MM.1S (cell line): ENCODE measurements around the gene TAAR9.

ENCODE experiments used
- DNase-seq: peaks from one replicate; pipeline ENCODE4 v3.0.0-alpha.2; 2015
- H2AFZ ChIP-seq: fragments of 300-600 bp; sonication (generic); 2 replicates; pipeline ENCODE4 v1.6.0; 2016; ENCODE audit warnings: antibody characterized with exemption, low read length
- H3F3A ChIP-seq: fragments of 300-600 bp; sonication (generic); 2 replicates; pipeline ENCODE4 v1.6.1; 2016; ENCODE audit warnings: mild to moderate bottlenecking, antibody characterized with exemption, low read length, moderate library complexity, mixed read lengths; ENCODE audit not compliant: insufficient read depth
- H3K27ac ChIP-seq: fragments of 300-600 bp; sonication (generic); 2 replicates; pipeline ENCODE4 v1.5.1; 2016; ENCODE audit warnings: mild to moderate bottlenecking, low read length
- H3K27me3 ChIP-seq: fragments of 300-600 bp; sonication (generic); replicated peaks from 2 replicates; pipeline ENCODE4 v1.6.0; 2016; ENCODE audit warnings: low read length; ENCODE audit not compliant: insufficient read depth
- H3K36me3 ChIP-seq: fragments of 300-600 bp; sonication (generic); replicated peaks from 2 replicates; pipeline ENCODE4 v1.6.1; 2016; ENCODE audit warnings: mild to moderate bottlenecking, low read length, mixed read lengths; ENCODE audit not compliant: insufficient read depth
- H3K4me1 ChIP-seq: fragments of 300-600 bp; sonication (generic); 2 replicates; pipeline ENCODE4 v1.6.1; 2016; ENCODE audit warnings: low read length, mixed read lengths
- H3K4me2 ChIP-seq: fragments of 300-600 bp; sonication (generic); 2 replicates; pipeline ENCODE4 v1.6.0; 2016; ENCODE audit warnings: low read depth, low read length
- H3K4me3 ChIP-seq: fragments of 300-600 bp; sonication (generic); 2 replicates; pipeline ENCODE4 v1.5.1; 2016; ENCODE audit warnings: low read length, mixed read lengths
- H3K79me2 ChIP-seq: fragments of 300-600 bp; sonication (generic); 2 replicates; pipeline ENCODE4 v1.6.1; 2016; ENCODE audit warnings: mixed run types, low read length, mixed read lengths
- H3K9ac ChIP-seq: fragments of 300-600 bp; sonication (generic); 2 replicates; pipeline ENCODE4 v1.6.1; 2016; ENCODE audit warnings: low read length, mixed read lengths
- H3K9me2 ChIP-seq: fragments of 300-600 bp; sonication (generic); replicated peaks from 2 replicates; pipeline ENCODE4 v1.6.1; 2016; ENCODE audit warnings: mild to moderate bottlenecking, low read length, mixed read lengths; ENCODE audit not compliant: insufficient read depth
- H3K9me3 ChIP-seq: fragments of 300-600 bp; sonication (generic); replicated peaks from 2 replicates; pipeline ENCODE4 v1.6.1; 2016; ENCODE audit warnings: mild to moderate bottlenecking, low read length, mixed read lengths; ENCODE audit not compliant: insufficient read depth
- H4K20me1 ChIP-seq: fragments of 300-600 bp; sonication (generic); 2 replicates; pipeline ENCODE4 v1.6.1; 2016; ENCODE audit warnings: mild to moderate bottlenecking, low read length, moderate library complexity, mixed read lengths; ENCODE audit not compliant: insufficient read depth
- EZH2 ChIP-seq: fragments of 300-600 bp; sonication (generic); optimal IDR thresholded peaks from 2 replicates; pipeline ENCODE3; 2017; ENCODE audit warnings: low read depth, mild to moderate bottlenecking, antibody characterized with exemption, low read length, mixed read lengths
- EZH2phosphoT487 ChIP-seq: fragments of 300-600 bp; sonication (generic); IDR thresholded peaks from 2 replicates; pipeline ENCODE4 v1.6.1; 2018; ENCODE audit warnings: antibody characterized with exemption, low read length
- TF ChIP-seq, protein P1 (sequence below): fragments of 300-600 bp; sonication (generic); IDR thresholded peaks from 2 replicates; pipeline ENCODE4 v1.5.1; 2016; ENCODE audit warnings: antibody characterized with exemption, low read length, mixed read lengths

TAAR9 gene

DNA sequence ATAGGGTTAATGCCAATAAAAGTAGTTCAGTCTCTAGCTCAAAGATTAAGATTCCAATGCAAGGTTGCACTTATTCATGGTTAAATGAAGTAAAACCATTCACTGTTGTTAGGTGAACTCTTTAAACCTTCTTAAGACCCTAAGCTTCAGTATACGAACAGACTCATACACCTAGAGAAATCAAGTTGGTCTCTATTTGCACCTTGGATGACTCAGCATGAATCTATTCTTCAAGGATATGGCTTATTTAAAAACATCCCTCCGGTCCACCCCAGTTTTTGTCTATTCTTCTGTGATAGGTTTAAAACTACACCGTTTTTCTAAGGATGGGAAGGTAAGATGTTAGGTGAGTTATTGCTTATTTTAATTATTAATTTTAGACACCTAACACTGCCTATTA, 932 bp upstream of the TAAR9 start:
- Histone ChIP-seq H3K4me2 (no peak overlapping the region), H2AFZ (no peak overlapping the region), H3K4me3 (no peak overlapping the region), H3F3A (no peaks in the 10 kb centered on the region), H4K20me1 (no peaks in the 10 kb centered on the region), H3K27me3 (no peaks in the 10 kb centered on the region), H3K9ac (no peak overlapping the region), H3K9me3 (no peaks in the 10 kb centered on the region), H3K27ac (no peak overlapping the region), H3K79me2 (no peaks in the 10 kb centered on the region), H3K36me3 (no peaks in the 10 kb centered on the region), H3K4me1 (no peaks in the 10 kb centered on the region), H3K9me2 (no peaks in the 10 kb centered on the region)
- DNase-seq, result no peak
- TF ChIP-seq EZH2 (no peak), EZH2phosphoT487 (no peak)

DNA sequence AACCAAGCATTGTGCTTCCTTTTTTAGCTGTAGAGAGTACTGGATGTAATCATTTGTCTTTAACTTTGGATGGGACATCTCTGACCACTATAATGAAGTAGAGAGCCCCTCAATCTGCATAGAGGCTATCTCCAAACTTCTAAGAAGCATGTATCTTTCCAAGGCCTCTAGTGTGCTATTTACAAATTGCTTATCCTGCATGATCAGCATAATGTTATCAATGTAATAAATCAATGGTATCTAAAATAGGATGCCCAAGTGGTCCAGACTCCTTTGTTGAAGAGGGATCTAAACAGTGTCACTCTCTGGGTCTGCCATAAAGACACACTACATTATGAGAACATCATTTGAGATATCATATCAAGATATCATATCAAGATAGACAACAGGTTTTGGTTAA, 6.7 kb downstream of the TAAR9 start:
- no peak for DNase-seq
- no peaks in the 10 kb centered on the region for H3F3A ChIP-seq
- no peak overlapping the region for H2AFZ ChIP-seq
- H3K9ac ChIP-seq, result no peak overlapping the region
- no peak for TF ChIP-seq EZH2
- TF ChIP-seq EZH2phosphoT487, result no peak
- TF ChIP-seq, protein P1, sequence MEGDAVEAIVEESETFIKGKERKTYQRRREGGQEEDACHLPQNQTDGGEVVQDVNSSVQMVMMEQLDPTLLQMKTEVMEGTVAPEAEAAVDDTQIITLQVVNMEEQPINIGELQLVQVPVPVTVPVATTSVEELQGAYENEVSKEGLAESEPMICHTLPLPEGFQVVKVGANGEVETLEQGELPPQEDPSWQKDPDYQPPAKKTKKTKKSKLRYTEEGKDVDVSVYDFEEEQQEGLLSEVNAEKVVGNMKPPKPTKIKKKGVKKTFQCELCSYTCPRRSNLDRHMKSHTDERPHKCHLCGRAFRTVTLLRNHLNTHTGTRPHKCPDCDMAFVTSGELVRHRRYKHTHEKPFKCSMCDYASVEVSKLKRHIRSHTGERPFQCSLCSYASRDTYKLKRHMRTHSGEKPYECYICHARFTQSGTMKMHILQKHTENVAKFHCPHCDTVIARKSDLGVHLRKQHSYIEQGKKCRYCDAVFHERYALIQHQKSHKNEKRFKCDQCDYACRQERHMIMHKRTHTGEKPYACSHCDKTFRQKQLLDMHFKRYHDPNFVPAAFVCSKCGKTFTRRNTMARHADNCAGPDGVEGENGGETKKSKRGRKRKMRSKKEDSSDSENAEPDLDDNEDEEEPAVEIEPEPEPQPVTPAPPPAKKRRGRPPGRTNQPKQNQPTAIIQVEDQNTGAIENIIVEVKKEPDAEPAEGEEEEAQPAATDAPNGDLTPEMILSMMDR, result no peak
- H3K9me3 ChIP-seq, result no peaks in the 10 kb centered on the region
- H3K27ac ChIP-seq, result no peak overlapping the region
- H3K4me3 ChIP-seq, result no peak overlapping the region
- no peaks in the 10 kb centered on the region for H3K9me2 ChIP-seq
- H3K4me1 ChIP-seq, result no peaks in the 10 kb centered on the region
- no peaks in the 10 kb centered on the region for H3K27me3 ChIP-seq
- H3K36me3 ChIP-seq, result no peaks in the 10 kb centered on the region
- no peak overlapping the region for H3K4me2 ChIP-seq
- no peaks in the 10 kb centered on the region for H4K20me1 ChIP-seq
- no peaks in the 10 kb centered on the region for H3K79me2 ChIP-seq

DNA sequence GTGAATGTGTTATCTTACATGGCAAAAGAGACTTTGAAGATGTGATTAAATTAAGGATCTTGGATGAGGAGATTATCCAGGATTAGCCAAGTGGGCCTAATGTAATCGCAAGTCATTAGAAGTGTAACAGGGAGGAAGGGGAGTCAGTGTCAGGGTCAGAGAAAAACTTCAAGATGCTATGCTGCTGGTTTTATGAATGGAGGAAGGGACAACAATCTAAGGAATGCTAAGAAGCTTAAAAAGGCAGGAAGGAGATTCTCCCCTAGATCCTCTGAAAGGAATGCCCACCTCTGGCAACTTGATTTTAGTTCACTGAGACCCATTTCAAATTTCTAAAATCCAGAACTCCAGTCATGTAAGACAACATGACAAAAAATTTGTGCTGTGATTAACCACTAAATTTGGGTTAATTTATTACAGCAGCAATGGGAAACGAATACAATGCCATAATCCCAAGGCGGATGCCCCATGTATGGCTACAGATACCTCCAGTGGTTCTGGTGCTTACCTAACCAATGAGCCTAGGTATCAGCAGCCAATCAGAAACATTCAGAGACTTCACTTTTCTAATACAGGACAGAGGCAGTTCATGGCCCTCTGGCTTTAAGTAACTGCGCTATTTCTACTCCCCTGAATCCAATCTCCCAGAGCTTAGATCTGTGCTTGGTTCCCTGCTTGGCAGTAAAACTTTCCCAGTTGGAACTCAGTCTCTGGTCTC, 10.8 kb downstream of the TAAR9 start:
- H3K4me1 ChIP-seq, result no peaks in the 10 kb centered on the region
- H3K4me2 ChIP-seq, result no peak overlapping the region
- TF ChIP-seq EZH2phosphoT487 (no peak), EZH2 (no peak)
- TF ChIP-seq, protein P1, result no peak
- H3K4me3 ChIP-seq, result no peak overlapping the region
- H2AFZ ChIP-seq, result no peak overlapping the region
- H3K36me3 ChIP-seq, result no peaks in the 10 kb centered on the region
- no peaks in the 10 kb centered on the region for H3K9me3 ChIP-seq
- H3F3A ChIP-seq, result no peaks in the 10 kb centered on the region
- H3K9me2 ChIP-seq, result no peaks in the 10 kb centered on the region
- no peak overlapping the region for H3K27ac ChIP-seq
- H3K27me3 ChIP-seq, result no peaks in the 10 kb centered on the region
- no peak for DNase-seq
- no peak overlapping the region for H3K9ac ChIP-seq
- H3K79me2 ChIP-seq, result no peaks in the 10 kb centered on the region
- no peaks in the 10 kb centered on the region for H4K20me1 ChIP-seq

DNA sequence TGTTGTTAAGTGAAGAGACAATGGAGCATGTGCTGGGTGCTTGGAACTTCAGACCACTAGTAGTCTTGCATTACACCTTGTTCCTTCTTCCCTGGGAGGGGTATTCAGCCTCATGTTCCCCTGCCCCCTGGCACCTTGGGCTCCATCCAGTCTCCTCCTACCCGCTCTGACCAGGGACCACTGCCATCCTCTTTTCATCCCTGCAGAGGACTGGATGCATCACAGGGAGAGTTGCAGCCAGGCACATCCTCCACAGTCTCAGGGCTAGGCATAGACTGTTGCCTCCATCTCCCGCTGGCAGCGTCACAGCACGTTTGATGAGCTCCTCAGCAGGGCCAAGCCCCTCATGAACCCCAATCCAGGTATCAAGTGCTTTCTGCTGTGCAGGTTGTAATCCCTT, 13.1 kb downstream of the TAAR9 start:
- Histone ChIP-seq H3K9me2 (no peaks in the 10 kb centered on the region), H3K4me2 (no peak overlapping the region), H3K4me1 (no peaks in the 10 kb centered on the region), H2AFZ (no peak overlapping the region), H3K4me3 (no peak overlapping the region), H3F3A (no peaks in the 10 kb centered on the region), H3K36me3 (no peaks in the 10 kb centered on the region), H3K27me3 (no peaks in the 10 kb centered on the region), H3K79me2 (no peaks in the 10 kb centered on the region), H3K27ac (no peak overlapping the region), H4K20me1 (no peaks in the 10 kb centered on the region), H3K9ac (no peak overlapping the region), H3K9me3 (no peaks in the 10 kb centered on the region)
- DNase-seq, result no peak
- TF ChIP-seq EZH2, result no peak
- TF ChIP-seq, protein P1, result no peak
- no peak for TF ChIP-seq EZH2phosphoT487
